ENCODE data around the gene PTGDR. TPM values are rescaled to one million over a fixed set of nuclear protein-coding genes. Genes with fewer than 3 reads are reported as not detected.

PTGDR gene
- total and polyA plus RNA-seq, 4 experiments from 2014 or later, result 1.9 to 7.2 (median 4.4) TPM

GRCh38 chr14:52319919-52320318, 52.4 kb downstream of the PTGDR start:
- Mint-ChIP-seq H3K27me3 (no peaks in the 10 kb centered on the region), H3K4me3 (peak overlapping the region; percentile 21 to 99 (median 88)), H3K4me1 (peaks cover 42 to 93% (median 64%) of the 10 kb centered on the region in 4 donors), H3K9me3 (peaks cover 0 to 26% (median 17%) of the 10 kb centered on the region in 8 donors), H3K27ac (peak overlapping the region in 6 of 7 donors; percentile 11 to 87 (median 60)), H3K36me3 (peaks cover 64 to 75% of the 10 kb centered on the region in 2 donors)
- ChIA-PET CTCF (ENCODE audit: partially characterized antibody) (interaction anchor here (0.8 to 2.7 kb wide), 4 partner anchors 8 to 32 kb away, joined by 3 to 14 read pairs (median 6); no protein-coding TSS in a partner anchor), POLR2A (ENCODE audit: partially characterized antibody) (interaction anchor here (1.6 to 7.9 kb wide), 5 partner anchors 9 to 232 kb away, joined by 4 to 66 read pairs (median 6); partner anchors contain the start of genes GPR137C and TXNDC16)
- DNase-seq, result no peak
- H3K27me3 ChIP-seq (ENCODE audit: insufficient read depth, low read length), result no peaks in the 10 kb centered on the region
- intact Hi-C loops (cut with micrococcal nuclease), result loop anchor here (5.0 kb wide), 1 partner anchor 1493 kb away; no protein-coding TSS in a partner anchor
- no peak overlapping the region for H3K4me3 ChIP-seq (ENCODE audit: low read length in 2 of 2)
- H3K27ac ChIP-seq (ENCODE audit: low read depth, low read length), result no peak overlapping the region
- peaks cover 73% of the 10 kb centered on the region for H3K4me1 ChIP-seq (ENCODE audit: insufficient read depth, low read length)
- no peaks in the 10 kb centered on the region for H3K9me3 ChIP-seq (ENCODE audit: control insufficient read depth in 1 of 2, low read length in 2 of 2)
- H3K36me3 ChIP-seq (ENCODE audit: insufficient read depth, low read length), result no peaks in the 10 kb centered on the region

GRCh38 chr14:52325126-52325525, 57.6 kb downstream of the PTGDR start:
- Histone ChIP-seq H3K36me3 (ENCODE audit: insufficient read depth, low read length) (no peaks in the 10 kb centered on the region), H3K4me1 (ENCODE audit: insufficient read depth, low read length) (peaks cover 87% of the 10 kb centered on the region), H3K9me3 (ENCODE audit: control insufficient read depth in 1 of 2, low read length in 2 of 2) (no peaks in the 10 kb centered on the region), H3K27me3 (ENCODE audit: insufficient read depth, low read length) (no peaks in the 10 kb centered on the region), H3K4me3 (ENCODE audit: low read length in 2 of 2) (no peak overlapping the region), H3K27ac (ENCODE audit: low read depth, low read length) (no peak overlapping the region)
- peak overlapping the region in 7 of 8 donors; percentile 21 to 82 (median 59) for H3K4me3 Mint-ChIP-seq
- intact Hi-C loops (cut with micrococcal nuclease), result loop anchor here (1.0 kb wide), 2 partner anchors 9 to 27 kb away; no protein-coding TSS in a partner anchor
- ChIA-PET POLR2A (ENCODE audit: partially characterized antibody) (interaction anchor here (0.9 to 5.2 kb wide), 9 partner anchors 10 to 478 kb away, joined by 3 to 89 read pairs (median 4); partner anchors contain the start of gene PTGER2), CTCF (ENCODE audit: partially characterized antibody) (interaction anchor here (0.6 to 2.0 kb wide), 3 partner anchors 8 to 76 kb away, joined by 3 to 5 read pairs (median 3); no protein-coding TSS in a partner anchor)
- H3K36me3 Mint-ChIP-seq, result peaks cover 74 to 75% of the 10 kb centered on the region in 2 donors
- peak in 1 of 5 donors; percentile 53 for DNase-seq
- peaks cover 0 to 26% (median 17%) of the 10 kb centered on the region in 8 donors for H3K9me3 Mint-ChIP-seq
- no peaks in the 10 kb centered on the region for H3K27me3 Mint-ChIP-seq
- H3K4me1 Mint-ChIP-seq, result peaks cover 55 to 94% (median 74%) of the 10 kb centered on the region in 4 donors
- peak overlapping the region; percentile 0 to 89 (median 65) for H3K27ac Mint-ChIP-seq

- ChIA-PET CTCF (ENCODE audit: partially characterized antibody) (interaction anchor here (0.6 to 2.0 kb wide), 6 partner anchors 8 to 75 kb away, joined by 3 to 5 read pairs (median 4); no protein-coding TSS in a partner anchor), POLR2A (ENCODE audit: partially characterized antibody) (interaction anchor here (0.9 to 5.2 kb wide), 9 partner anchors 11 to 478 kb away, joined by 3 to 89 read pairs (median 4); partner anchors contain the start of gene PTGER2)
- Histone ChIP-seq H3K4me3 (ENCODE audit: low read length in 2 of 2) (no peak overlapping the region), H3K9me3 (ENCODE audit: control insufficient read depth in 1 of 2, low read length in 2 of 2) (no peaks in the 10 kb centered on the region), H3K27me3 (ENCODE audit: insufficient read depth, low read length) (no peaks in the 10 kb centered on the region), H3K36me3 (ENCODE audit: insufficient read depth, low read length) (no peaks in the 10 kb centered on the region), H3K27ac (ENCODE audit: low read depth, low read length) (no peak overlapping the region), H3K4me1 (ENCODE audit: insufficient read depth, low read length) (peaks cover 85% of the 10 kb centered on the region)
- Mint-ChIP-seq H3K9me3 (peaks cover 0 to 26% (median 17%) of the 10 kb centered on the region in 8 donors), H3K27me3 (no peaks in the 10 kb centered on the region), H3K27ac (peak overlapping the region in 6 of 7 donors; percentile 0 to 87 (median 61)), H3K4me3 (peak overlapping the region in 7 of 8 donors; percentile 3 to 82 (median 59)), H3K36me3 (peaks cover 73 to 74% of the 10 kb centered on the region in 2 donors), H3K4me1 (peaks cover 51 to 94% (median 74%) of the 10 kb centered on the region in 4 donors)
- no peak for DNase-seq
- intact Hi-C loops (cut with micrococcal nuclease), result loop anchor here (1.0 kb wide), 2 partner anchors 9 to 27 kb away; no protein-coding TSS in a partner anchor
Measured at GRCh38 chr14:52325630-52326029, 58.1 kb downstream of the PTGDR start.

Other genes with a start within 250 kb of the PTGDR start
- not detected for gene NID2, start 198.6 kb upstream of the PTGDR start, total RNA-seq
- gene NID2, start 198.6 kb upstream of the PTGDR start, polyA plus RNA-seq, result under 1 TPM; 0.34 to 0.37 TPM
- gene PTGER2, start 46.6 kb downstream of the PTGDR start, total RNA-seq, result 10 to 100 TPM; 29.4 to 30.2 TPM
- 100 to 1,000 TPM; 241 to 259 TPM for gene PTGER2, start 46.6 kb downstream of the PTGDR start, polyA plus RNA-seq

Data from CD4-positive, alpha-beta memory T cell (primary cell).